Epithelial cell of prostate (primary cell): ENCODE measurements around the gene C16orf96.
A peak's percentile ranks its signal among the peaks of the same experiment; 100 is the strongest.

ENCODE experiments used
- DNase-seq: peaks from one replicate; pipeline ENCODE4 v3.0.0-alpha.2; 2011; ENCODE audit warnings: low read depth, low spot score
- H3K27ac ChIP-seq: fragments of 450-650 bp; 2 replicates; pipeline ENCODE4 v1.5.1; 2017; ENCODE audit warnings: mild to moderate bottlenecking

Gene C16orf96

GRCh38 chr16:4524571-4524970 is 31.6 kb upstream of the C16orf96 start:
- DNase-seq = no peak
- H3K27ac ChIP-seq = no peak overlapping the region

GRCh38 chr16:4525069-4525468 is 31.1 kb upstream of the C16orf96 start:
- no peak overlapping the region for H3K27ac ChIP-seq
- DNase-seq = no peak

GRCh38 chr16:4525634-4526277 is 30.4 kb upstream of the C16orf96 start:
- DNase-seq = no peak

GRCh38 chr16:4529085-4530060 is 26.8 kb upstream of the C16orf96 start:
- peak overlapping the region; percentile 51 for H3K27ac ChIP-seq
- peak; percentile 24 for DNase-seq

More at GRCh38 chr16:4525634-4526277, 30.4 kb upstream of the C16orf96 start:
- no peak overlapping the region for H3K27ac ChIP-seq

- H3K27ac ChIP-seq = no peak overlapping the region
- DNase-seq = no peak
Measured at GRCh38 chr16:4531811-4532210, 24.3 kb upstream of the C16orf96 start.

GRCh38 chr16:4532238-4532637 is 23.9 kb upstream of the C16orf96 start:
- DNase-seq = no peak
- no peak overlapping the region for H3K27ac ChIP-seq

- DNase-seq = no peak
- no peak overlapping the region for H3K27ac ChIP-seq
Measured at GRCh38 chr16:4533490-4533889, 22.6 kb upstream of the C16orf96 start.

GRCh38 chr16:4534151-4534790 is 21.9 kb upstream of the C16orf96 start:
- DNase-seq = no peak

GRCh38 chr16:4535627-4536108 is 20.5 kb upstream of the C16orf96 start:
- H3K27ac ChIP-seq = no peak overlapping the region
- DNase-seq = no peak

More at GRCh38 chr16:4534151-4534790, 21.9 kb upstream of the C16orf96 start:
- H3K27ac ChIP-seq = no peak overlapping the region

- H3K27ac ChIP-seq = peak overlapping the region; percentile 52
Measured at GRCh38 chr16:4536391-4537106, 19.6 kb upstream of the C16orf96 start.

GRCh38 chr16:4537376-4538343 is 18.5 kb upstream of the C16orf96 start:
- DNase-seq = no peak
- H3K27ac ChIP-seq = peak overlapping the region; percentile 52

More at GRCh38 chr16:4536391-4537106, 19.6 kb upstream of the C16orf96 start:
- DNase-seq = no peak

GRCh38 chr16:4538350-4539235 is 17.5 kb upstream of the C16orf96 start, which contains the start of gene CDIP1:
Gene CDIP1, minus strand, starts transcription at chr16:4538773. Its CDS starts 24,643 bp downstream, at chr16:4514130.
- H3K27ac ChIP-seq = peak within 1 kb of the TSS; percentile 52
- DNase-seq = peak; percentile 78

GRCh38 chr16:4539716-4540284 is 16.3 kb upstream of the C16orf96 start:
- H3K27ac ChIP-seq = no peak overlapping the region
- no peak for DNase-seq

- no peak for DNase-seq
- H3K27ac ChIP-seq = no peak overlapping the region
Measured at GRCh38 chr16:4544473-4544872, 11.7 kb upstream of the C16orf96 start.

- DNase-seq = no peak
- H3K27ac ChIP-seq = no peak overlapping the region
Measured at GRCh38 chr16:4548124-4548523, 8.0 kb upstream of the C16orf96 start.

GRCh38 chr16:4550591-4550990 is 5.5 kb upstream of the C16orf96 start:
- DNase-seq = no peak
- H3K27ac ChIP-seq = no peak overlapping the region

- DNase-seq = no peak
- no peak overlapping the region for H3K27ac ChIP-seq
Measured at GRCh38 chr16:4552541-4552940, 3.6 kb upstream of the C16orf96 start.
